ENCODE results near the gene CACNA1D.
"Not testable (repeated sequence)": the region's sequence is repeated elsewhere in the genome, so short reads cannot be mapped to it uniquely, and the experiment has no call there.

Gene CACNA1D

DNA sequence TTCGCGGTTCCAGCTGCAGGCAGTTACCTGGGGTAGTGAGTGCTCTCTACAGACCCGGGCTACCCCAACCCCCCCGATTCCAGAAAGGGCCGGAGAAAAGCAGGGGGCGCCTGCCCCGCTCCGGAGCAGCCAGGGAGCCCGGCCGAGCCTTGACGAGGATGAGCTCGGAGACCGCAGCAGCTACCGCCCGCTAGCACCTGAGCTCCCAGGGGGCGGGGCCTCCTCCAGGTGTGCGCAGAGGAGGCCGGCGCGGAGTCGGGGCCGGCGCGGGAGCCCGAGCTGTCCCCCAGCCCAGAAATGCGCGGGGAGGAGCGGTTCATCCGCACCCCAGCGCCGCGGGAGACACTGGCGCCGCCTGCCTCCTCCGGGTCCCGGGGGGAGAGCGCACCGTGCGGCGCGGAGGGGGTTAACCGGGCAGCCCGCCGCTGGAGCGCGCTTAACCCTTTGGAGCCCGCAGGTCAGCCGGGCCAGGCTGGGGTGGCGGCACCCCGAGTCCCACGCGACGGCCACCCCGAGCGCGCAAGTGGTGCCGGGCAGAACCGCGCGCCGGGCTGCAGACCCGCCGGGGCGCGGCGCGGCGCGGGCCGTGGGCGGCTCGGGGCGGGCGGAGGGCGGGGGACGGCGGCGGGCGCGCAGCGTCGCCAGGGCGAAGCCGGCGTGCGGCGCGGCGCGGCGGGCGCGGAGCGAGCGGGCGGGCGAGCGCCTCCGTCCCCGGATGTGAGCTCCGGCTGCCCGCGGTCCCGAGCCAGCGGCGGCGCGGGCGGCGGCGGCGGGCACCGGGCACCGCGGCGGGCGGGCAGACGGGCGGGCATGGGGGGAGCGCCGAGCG, at the start of gene CACNA1D:
TSS of gene CACNA1D (plus strand) at position 649 of the 829 bp plus-strand sequence. CDS start 556 bp downstream, outside the sequence.
- peak in 1 of 4 experiments; percentile 10 for DNase-seq (ENCODE audit: low read depth in 4 of 4, low spot score in 1 of 4)

DNA sequence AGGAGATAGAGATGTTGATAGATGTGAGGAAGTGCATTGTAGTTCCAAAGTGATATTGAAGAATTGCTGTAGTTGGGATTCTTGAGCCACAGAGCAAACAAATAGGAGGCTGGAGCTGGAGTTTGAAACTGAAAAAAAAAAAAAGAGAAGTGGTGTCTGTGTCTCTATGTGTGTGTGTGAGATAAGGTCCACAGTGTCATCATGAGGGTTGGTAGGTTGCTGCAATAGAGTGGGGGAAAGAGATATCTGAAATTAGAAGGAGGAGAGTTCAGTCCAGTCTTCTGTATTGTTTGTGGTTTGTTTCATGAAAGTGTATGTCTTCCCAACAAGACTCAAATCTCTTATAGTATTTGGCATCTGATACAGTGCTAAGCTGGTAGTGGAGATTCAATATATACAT, 37.3 kb upstream of the CACNA1D start:
- no peak for DNase-seq (ENCODE audit: low read depth in 4 of 4, low spot score in 1 of 4)

DNA sequence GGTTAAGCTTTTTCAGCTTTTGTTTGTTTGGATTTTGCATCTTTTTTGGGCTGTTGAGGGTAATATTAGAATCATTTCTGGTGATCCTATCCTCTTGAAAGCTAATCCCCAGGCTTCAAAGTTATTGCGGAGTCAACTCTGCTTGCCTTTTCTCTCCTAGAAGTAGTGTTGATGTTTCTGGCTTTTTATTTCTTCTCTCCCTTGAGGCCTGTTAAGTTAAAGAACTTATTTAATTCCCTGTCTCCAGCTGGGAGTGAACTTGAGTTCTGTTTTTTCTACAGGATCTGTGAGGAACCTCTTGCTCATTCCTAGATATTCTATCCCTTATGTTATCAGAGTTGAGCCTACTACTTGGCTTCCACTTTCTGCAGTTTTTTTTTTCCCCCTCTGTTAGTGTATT, 34.1 kb upstream of the CACNA1D start:
- DNase-seq (ENCODE audit: low read depth in 4 of 4, low spot score in 1 of 4) = no peak

DNA sequence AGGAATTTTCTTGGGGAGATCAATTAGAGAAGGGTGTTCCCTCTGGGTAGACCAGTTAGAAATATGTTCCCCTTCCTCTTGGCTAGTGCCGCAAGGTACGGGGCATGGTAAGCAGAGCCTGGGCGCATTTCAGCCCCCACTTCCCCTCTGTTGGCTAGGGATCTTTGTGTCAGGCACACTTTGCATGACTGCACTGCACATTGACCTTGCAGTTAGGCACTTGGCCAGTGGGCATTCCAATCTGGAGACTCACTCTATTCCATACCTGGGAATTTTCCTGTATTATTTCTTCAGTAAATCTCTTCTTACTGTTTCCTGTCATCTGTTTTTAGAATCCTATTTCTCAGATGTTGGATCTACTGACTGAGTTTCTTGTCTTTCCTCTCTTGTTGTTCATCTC, 30.0 kb upstream of the CACNA1D start:
- DNase-seq (ENCODE audit: low read depth in 4 of 4, low spot score in 1 of 4) = no peak

DNA sequence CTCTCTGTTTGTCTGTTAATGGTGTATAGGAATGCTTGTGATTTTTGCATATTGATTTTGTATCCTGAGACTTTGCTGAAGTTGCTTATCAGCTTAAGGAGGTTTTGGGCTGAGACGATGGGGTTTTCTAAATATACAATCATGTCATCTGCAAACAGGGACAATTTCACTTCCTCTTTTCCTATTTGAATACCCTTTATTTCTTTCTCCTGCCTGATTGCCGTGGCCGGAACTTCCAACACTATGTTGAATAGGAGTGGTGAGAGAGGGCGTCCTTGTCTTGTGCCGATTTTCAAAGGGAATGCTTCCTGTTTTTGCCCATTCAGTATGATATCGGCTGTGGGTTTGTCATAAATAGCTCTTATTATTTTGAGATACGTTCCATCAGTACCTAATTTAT, 24.7 kb upstream of the CACNA1D start:
- DNase-seq (ENCODE audit: low read depth in 4 of 4, low spot score in 1 of 4) = not testable (repeated sequence)

DNA sequence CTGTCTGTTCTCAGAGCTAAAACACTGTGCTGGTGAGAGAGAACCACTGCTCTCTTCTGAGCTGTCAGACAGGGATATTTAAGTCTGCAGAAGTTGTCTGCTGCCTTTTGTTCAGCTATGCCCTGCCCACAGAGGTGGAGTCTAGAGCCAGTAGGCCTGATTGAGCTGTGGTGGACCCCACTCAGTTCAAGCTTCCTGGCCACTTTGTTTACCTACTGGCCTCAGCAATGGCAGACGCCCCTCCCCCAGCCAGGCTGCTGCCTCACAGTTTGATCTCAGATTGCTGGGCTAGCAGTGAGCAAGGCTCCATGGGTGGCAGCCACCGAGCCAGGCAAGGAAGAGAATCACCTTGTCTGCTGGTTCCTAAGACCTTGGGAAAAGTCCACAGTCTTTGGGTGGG, 21.0 kb upstream of the CACNA1D start:
- no peak for DNase-seq (ENCODE audit: low read depth in 4 of 4, low spot score in 1 of 4)

DNA sequence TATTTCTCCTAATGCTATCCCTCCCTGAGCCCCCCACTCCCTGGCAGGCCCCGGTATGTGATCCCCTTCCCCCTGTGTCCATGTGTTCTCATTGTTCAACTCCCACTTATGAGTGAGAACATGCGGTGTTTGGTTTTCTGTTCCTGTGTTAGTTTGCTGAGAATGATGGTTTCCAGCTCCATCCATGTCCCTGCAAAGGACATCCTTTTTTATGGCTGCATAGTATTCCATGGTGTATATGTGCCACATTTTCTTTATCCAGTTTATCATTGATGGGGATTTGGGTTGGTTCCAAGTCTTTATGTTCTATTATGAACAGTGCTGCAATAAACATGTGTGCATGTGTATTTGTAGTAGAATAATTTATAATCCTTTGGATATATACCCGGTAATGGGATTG, 18.0 kb upstream of the CACNA1D start:
- not testable (repeated sequence) for DNase-seq (ENCODE audit: low read depth in 4 of 4, low spot score in 1 of 4)

DNA sequence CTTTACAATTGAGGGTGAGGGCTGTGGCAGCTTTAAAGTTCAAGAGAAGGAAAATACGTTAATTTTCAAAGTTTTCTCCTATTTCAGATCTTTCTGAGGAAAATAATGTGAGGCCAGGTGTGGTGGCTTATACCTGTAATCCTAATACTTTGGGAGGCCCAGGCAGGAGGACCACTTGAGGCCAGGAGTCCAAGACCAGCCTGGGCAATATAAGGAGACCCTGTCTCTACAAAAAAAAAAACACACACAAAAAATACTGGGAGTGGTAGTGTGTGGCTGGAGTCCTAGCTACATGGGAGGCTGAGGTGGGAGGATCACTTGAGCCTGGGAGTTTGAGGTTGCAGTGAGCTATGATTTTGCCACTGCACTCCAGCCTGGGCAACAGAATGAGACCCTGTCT, 16.7 kb upstream of the CACNA1D start:
- not testable (repeated sequence) for DNase-seq (ENCODE audit: low read depth in 4 of 4, low spot score in 1 of 4)

DNA sequence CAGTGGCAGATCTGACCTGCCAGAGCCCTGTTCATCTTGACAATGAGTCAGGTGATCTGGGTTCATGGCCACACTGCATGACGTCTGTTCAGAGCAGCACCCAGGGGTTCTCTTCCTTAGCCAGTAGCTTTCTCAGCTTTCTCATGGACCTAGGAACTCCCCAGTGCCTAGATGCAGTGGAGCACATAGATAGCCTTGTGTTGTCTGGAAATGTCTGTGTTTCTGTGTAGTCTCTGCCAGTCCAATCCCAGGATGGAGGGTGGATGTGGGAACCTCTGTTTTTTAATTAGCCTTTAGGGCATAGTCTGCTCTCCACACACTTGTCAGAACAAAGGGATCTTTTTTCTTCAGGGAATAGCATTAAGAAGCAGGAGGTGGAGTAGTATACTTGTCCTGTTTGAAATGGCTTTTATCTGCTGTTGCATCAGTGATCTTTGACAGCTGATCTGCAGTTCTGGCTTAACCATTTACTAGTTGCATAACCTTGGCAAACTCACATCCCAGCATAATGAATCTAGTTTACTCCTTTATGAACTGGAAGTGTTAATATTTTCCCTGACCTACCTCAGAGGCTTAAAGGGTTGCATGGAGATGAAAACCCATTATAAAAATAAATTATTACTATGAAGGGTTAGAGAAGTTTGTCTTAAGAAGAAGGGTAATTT, 16.1 kb upstream of the CACNA1D start:
- DNase-seq (ENCODE audit: low read depth in 4 of 4, low spot score in 1 of 4) = no peak

DNA sequence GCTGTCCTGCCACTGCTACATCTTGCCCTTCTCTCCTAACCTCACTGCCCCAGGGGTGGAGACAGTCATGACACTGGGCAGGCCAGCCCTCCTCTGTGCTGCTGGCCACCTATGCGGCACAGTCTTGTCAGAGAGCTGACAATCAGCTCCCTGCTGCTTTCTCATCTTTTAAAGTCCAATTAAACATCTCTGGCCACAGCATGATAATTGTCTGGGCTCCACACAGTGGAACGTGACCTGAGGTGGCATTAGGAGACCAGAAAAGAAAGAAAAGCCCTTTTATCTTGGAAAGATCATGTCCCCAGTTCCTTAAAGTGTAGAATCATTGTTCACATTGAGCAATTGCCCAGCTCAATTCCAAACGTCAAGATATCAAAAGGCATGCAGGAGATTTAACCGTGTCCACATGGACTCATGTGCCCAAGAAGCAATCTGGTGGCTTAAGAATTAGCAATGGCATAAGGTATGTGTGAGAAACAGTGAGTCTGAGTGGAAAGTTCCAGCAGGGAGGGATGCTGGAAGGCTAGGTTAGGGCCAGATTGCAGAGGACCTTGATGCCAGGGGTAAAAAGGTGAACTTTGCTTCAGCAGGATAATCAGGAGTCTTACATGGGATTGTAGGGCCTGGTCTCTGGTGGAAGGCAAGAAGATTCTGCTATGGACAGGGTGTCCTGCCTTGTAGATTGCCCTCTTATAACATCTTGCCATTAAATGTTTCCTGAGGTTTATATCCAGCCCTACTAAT, 15.3 kb upstream of the CACNA1D start:
- DNase-seq (ENCODE audit: low read depth in 4 of 4, low spot score in 1 of 4) = no peak

DNA sequence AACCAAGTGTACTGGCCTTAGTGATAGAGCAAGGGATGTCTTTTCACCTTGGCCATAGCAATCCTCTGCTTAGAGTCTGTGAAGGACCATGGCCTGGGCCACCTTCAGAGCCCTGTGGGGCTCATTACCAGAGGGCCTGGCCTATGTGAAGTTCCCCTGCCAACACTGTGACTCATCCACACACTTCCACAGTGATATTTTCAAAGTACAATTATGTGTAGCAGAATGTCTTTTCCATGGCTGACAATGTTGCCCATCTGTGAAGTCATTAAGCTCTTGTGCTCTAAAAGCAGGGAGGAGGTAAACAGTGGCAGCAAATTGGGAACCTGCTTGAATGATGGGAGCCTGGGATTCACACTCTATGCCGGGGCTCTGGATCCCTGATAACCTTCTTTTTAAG, 12.2 kb upstream of the CACNA1D start:
- no peak for DNase-seq (ENCODE audit: low read depth in 4 of 4, low spot score in 1 of 4)

DNA sequence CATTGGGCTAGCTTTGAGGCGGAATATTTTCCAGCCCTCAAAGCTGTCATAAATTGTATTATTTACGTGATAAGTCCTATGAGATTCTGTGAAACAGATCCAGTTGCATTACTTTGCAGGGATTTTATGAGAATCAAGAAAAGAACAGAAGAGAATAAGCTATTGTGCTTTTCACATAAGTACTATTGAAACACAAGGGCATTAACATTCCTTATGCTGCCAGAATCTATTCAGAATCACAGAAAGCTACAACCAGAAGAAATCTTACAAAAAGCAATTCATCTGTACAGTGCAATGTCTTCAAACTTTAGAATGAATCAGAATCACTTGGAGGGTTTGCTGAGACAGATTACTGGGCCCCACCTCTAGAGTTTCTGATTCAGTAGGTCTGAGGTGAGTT, 10.6 kb upstream of the CACNA1D start:
- DNase-seq (ENCODE audit: low read depth in 4 of 4, low spot score in 1 of 4) = no peak

DNA sequence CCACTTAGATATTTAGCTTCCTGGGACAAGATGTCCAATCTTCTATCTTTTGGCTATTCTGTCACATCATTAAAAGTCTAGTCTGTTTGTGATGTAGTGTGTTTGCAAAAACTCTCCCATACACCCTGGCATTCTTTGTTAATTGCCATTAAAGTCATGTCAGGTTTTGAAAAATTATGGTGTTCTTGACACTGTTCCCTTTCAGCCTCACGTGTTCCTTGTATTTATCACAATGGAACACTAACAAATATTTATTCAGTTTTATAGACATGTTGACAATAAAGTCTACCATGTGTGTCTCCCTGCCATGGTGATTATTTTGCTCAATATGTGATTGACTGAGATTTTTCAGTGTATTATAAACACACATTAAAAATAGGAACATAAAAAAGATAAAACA, 9.4 kb upstream of the CACNA1D start:
- no peak for DNase-seq (ENCODE audit: low read depth in 4 of 4, low spot score in 1 of 4)

DNA sequence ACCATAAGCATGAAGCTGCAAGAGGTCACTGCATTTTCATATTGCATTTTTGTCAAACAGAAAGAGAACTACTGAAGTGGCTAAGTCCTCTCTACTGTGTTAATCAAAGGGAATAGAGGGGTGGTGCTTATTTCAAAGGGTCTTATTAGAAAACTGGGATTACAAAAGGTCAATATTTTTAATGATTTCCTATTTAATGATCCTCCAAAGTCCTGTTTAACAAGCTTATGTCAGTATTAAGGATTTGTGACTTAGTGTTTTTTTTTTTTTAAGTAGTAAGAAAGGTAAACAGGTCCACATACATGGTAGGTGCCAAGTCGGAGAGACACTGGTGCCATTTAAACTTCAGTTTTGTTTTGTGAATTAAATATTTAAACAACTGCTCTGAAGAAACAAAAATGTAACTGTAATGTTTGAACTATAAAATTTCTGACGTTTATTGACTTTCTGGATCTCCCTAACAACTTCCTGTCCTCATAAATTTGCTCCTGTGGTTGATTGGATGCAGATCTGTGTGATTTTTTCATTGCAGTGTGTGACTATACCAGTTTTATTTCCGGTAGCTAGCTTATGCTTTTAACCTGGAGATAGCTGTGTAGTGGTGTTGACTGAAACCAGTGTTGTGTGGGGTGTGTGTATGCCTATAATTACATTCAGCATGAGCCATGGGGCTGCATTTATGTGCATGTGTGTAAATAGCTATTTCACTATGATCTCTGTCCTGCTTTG, 8.6 kb upstream of the CACNA1D start:
- no peak for DNase-seq (ENCODE audit: low read depth in 4 of 4, low spot score in 1 of 4)

DNA sequence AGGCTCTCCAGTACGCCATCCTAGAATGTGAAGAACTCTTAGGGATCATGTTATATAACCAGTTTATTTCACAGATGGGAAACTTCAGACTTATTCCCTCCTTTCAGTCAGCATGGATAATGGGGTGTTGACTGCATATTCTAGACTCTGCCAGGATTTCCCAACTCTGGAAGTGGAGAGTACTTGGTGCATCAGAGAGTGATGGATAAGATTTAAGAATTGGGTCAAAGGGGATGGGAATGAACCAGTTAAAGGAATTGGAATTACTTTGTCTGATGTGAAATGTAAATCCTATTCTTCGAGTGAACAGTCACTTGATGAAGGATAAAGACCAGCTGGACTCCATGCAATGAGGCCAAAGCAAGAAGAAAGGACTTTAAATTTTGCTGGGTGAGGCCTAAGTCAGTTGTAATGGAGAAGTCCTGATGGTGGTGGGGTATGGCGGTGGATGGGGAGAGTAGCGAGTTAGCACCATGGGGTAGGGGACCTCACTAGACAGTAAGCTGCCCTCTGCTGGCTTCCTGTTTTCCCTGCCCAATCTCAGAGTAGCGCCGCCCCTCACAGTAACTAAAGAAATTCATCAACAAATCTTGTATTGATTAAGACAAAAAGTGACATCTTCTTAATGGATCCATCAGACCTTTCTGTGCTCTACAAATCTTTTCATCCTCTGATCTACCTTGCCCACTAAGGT, 7.3 kb upstream of the CACNA1D start:
- DNase-seq (ENCODE audit: low read depth in 4 of 4, low spot score in 1 of 4) = no peak

DNA sequence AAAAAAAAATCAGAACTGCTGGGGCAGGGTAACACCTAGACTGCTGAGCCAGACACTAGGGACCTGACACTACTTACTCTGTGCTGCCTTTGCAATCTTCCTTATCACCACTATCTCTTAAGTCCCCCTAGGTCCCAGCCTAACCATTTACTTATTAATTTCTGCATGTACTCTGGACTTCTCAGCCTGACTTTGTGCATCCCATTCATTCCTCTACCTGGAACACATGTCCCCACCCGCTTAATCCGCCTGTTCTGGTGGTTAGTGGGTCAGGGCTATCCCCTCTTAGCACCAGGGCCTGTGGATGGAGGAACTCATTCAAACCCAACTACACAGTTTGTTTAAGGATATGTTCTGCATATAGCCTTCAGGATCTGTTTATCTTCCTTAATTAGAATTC, 5.0 kb upstream of the CACNA1D start:
- DNase-seq (ENCODE audit: low read depth in 4 of 4, low spot score in 1 of 4) = no peak

DNA sequence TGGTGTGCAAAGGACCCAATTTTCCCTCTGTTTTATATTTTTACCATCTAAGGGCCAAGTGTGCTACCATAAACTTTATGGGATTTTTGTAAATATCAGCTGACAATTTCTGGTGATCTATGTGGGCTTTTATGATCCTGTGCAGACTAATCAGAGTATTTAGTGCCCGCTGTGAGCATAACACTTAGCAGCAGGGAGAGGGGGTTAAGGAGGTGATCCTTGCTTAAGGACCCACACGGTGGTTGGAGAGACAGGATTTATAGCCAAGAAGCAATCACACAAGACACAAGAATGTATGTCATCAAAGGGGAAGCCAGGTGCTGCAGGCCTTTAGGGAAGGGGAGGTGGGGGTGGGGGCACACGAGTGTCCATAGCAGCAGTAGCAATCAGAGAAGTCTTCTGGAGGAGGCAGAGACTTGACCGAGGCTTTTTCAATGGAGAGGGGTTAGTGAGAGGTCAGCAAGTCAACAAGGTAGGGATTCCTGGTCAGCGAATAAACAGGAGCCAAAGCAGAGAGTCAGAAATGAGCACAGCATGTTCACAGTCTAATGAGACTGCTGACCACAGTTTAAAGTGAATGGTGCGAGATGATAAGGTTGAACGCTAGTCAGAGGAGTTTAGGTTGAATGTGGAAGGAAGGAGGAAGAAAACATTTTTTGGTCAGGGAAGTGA, 4.5 kb upstream of the CACNA1D start:
- no peak for DNase-seq (ENCODE audit: low read depth in 4 of 4, low spot score in 1 of 4)

DNA sequence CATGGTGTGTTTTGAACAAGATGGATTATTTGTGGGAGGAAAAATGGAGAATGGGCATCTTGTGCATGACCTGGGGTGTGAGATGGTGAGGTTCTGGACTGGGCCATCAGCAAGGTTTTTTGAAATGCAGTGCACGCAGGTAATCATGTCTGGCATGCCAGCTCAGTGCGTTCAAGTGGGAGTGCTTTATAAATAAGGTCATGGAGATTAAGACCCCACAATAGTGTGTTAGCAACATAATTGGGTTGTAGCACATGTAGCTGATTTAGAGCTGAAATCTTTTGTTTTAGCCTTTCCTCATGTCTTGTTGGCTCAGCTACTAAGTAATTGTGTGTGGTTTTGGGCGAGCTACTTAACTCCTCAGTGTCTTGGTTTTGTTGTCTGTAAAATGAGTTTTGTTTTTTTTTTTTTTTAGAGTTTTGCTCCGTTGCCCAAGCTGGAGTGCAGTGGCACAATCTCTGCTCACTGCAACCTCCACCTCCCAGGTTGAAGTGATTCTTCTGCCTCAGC, 3.9 kb upstream of the CACNA1D start:
- no peak for DNase-seq (ENCODE audit: low read depth in 4 of 4, low spot score in 1 of 4)

DNA sequence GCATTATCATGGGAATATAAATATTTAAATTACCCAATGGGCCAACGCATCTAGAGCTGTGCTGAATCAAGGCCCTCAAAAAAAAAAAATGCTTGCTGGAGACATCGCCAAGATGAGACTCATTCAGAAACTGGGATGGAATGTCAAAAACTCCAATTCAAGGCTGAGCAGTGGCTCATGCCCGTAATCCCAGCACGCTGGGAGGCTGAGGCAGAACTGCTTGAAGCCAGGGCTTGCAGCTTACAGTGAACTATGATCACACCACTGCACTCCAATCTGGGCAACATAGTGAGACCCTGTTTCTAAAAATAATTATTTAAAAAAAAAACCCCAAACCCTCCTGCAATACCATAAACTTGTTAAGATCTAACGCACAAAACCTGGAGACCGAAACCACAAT, 3.1 kb upstream of the CACNA1D start:
- DNase-seq (ENCODE audit: low read depth in 4 of 4, low spot score in 1 of 4) = no peak

DNA sequence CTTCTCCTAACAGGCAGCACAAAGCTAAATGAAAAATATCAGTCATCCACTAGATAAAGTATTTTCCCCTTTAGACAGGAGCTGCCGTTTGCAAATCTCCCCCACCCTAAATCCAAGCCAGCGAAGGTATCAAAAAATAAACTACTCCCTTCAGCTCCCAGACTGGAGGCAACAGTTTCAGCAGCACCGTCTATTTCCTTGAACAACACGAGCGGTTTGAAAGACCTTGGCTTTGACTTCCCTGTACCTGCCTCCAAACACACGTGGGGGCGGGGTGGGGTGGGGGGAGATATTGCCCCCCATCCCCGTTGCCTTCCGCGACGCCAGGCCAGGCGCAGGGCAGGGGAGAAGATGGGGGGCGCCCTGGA, 832 bp upstream of the CACNA1D start:
- DNase-seq (ENCODE audit: low read depth in 4 of 4, low spot score in 1 of 4) = no peak
